HG03571 (cell line): Measurements from ENCODE around the gene SRGAP3.

Source experiments
- ATAC-seq: cut with Tn5 transposase; IDR thresholded peaks from one replicate; pipeline ENCODE4 v1.9.1; 2021; ENCODE audit not compliant: unreplicated experiment

Gene SRGAP3

GRCh38 chr3:9180764-9181117 is 68.7 kb downstream of the SRGAP3 start:
- peak; percentile 23 for ATAC-seq

- ATAC-seq, result peak; percentile 76
Observed at GRCh38 chr3:9179826-9180763, 69.4 kb downstream of the SRGAP3 start.

DNA sequence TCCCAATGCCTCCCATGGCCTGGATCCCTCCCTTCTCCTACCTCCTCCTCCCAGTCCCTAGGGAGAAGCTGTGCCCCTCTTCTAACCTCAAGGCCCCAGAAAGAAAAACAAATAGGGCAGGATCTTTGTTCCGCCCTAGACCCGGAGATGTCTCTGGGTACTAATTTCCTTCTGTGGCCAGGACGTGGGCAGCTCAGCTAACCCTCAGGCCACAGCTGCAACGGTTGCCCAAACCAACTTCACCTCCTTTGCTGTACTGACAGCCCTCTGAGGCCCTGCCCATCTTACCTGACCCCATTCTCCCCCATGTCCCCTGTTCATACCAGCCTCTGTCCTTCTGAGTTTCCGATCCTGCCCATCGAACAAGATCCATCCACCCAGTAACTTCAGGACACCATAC is 70.7 kb downstream of the SRGAP3 start:
- no peak for ATAC-seq

- ATAC-seq, result no peak
Observed at GRCh38 chr3:9175421-9175820, 74.0 kb downstream of the SRGAP3 start.

DNA sequence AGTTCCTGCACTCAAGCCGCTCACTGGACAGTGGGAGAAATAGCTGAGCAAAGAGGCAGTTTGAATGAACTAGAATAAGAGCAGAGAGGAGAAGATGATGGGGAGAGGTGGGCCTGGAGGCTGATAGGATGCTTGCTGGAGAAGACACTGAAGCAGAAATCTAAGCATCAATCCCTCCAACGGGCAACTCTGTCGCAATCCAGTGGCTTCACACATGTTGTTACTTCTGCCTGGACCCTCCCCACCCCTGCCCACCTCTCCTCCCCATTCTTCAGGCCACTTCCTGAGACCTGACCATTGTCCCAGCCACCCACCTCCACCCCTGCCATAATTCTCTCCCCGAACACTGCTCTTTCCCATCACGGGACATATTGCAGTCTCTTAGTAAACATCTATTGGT is 76.0 kb downstream of the SRGAP3 start:
- ATAC-seq, result no peak

DNA sequence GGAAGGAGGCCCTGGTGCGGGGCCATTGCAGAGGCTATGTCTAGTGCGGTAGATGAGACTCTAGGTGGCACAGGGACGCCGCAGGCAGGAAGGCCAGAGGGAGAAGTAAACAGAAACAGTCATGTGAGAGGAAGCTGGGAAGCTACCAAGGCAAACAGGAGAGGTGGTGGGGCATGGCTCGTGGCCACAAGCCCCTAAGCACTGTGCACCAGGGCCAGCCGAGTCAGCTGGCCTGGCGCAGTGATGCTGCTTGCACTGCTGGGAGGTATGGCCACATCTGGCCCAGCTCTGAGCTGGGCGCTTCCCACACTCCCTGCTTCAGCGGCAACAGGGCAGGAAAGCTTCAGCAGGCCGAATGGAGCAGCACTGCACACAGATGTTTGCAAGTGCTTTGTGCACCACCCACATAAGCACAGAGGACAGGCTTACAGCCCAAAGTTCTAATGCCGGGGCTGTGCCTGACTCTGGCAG is 76.6 kb downstream of the SRGAP3 start:
- no peak for ATAC-seq

- ATAC-seq, result no peak
Observed at GRCh38 chr3:9170851-9171160, 78.6 kb downstream of the SRGAP3 start.

- no peak for ATAC-seq
Observed at GRCh38 chr3:9169956-9170850, 79.2 kb downstream of the SRGAP3 start.

GRCh38 chr3:9169326-9169725 is 80.1 kb downstream of the SRGAP3 start:
- no peak for ATAC-seq

DNA sequence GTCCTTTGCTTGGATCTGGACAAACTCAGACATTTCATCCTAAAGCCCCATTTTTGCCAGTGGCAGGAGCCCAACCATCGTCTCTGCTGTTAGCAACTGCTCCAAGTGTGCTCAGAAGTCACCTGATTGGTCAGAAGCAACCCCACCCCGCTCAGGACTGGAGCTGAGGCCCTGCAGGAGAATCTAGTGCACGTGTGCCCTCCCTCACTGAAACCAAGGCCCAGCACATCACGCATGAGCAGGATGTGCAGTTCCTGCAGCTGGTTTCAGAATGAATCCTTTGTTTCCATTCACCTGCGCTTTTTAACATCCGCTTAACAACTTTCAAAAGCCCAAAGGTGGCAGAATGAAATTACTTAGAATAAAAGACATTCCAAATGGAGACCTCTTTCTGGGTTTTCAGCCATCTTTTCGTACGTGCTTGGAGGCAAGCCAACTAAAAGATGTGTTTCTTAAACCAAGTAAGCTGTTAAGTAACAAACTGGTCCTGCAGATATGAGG is 81.2 kb downstream of the SRGAP3 start:
- ATAC-seq, result peak; percentile 99

- no peak for ATAC-seq
Observed at GRCh38 chr3:9167222-9167621, 82.2 kb downstream of the SRGAP3 start.

DNA sequence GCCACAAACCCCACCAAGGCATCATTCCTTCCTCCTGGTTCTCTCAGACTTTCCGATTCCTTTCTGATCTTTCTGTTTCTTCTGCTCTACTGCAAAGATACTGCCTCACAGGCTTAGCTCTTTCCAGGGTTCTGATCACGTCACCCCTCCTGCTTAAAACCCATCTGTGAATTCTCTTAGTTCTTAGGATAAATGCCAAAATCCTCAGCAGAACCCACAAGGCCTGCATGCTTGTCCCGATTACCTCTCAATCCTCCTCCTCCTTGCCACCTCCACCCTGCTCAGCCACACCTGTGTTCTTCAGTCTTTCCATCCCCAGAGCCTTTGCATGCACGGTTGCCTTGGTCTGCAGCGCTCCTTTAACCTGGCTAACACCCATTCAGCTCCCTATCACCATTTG is 84.0 kb downstream of the SRGAP3 start:
- ATAC-seq, result no peak

DNA sequence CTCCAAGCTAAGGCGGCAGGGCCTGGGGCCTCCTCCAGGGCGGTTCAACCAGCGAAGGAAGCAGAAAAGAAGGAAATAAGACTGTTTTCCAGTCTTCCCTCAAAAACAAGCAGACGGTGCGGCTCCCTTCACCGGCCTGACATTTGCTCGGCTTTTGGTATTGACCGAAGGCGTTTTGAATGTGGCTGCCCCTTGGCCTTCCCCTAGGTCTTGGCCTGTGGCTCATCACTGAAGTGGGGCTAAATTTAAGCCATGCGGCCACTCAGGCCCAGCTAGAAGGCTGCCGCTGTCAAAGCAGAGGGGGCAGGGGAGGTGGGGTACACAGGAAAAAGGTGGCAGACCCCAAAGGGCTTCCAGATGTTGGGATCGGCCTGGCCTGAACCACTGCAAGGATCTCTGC is 86.2 kb downstream of the SRGAP3 start:
- no peak for ATAC-seq

DNA sequence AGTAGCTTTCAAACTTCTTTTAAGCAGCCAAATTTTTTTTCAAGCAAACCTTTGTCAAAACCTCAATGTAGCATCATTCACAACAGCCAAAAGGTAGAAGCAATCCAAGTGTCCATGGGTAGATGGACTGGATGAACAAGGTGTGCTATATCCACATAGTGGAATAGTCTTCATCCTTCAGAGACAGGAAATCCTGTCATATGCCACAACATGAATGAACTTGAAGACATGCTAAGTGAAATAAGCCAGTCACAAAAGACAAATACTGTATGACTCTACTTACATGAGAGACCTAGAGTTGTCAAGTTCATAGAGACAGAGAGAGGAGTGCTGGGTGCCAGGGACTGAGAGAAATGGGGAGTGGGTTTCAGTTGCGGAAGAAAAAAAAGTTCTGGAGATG is 87.6 kb downstream of the SRGAP3 start:
- ATAC-seq, result no peak

DNA sequence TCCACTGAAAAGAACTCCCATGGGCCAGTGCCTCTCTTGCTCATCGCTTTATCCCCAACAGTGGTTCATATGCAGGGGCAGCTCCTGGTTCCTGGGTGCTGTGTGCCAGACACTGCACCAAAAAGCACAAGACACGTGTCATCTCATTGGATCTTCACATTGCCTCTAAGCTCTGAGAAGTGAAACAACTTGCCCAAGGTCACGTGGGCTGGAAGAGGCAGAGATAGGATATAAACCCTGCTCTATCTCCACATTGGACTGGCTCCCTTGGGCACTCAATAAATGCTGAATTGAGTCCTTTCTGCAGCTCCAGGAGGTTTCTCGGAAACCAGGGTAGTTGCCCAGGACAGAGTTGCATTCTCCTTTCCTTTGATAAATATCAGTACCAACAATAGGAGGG is 88.1 kb downstream of the SRGAP3 start:
- ATAC-seq, result no peak

DNA sequence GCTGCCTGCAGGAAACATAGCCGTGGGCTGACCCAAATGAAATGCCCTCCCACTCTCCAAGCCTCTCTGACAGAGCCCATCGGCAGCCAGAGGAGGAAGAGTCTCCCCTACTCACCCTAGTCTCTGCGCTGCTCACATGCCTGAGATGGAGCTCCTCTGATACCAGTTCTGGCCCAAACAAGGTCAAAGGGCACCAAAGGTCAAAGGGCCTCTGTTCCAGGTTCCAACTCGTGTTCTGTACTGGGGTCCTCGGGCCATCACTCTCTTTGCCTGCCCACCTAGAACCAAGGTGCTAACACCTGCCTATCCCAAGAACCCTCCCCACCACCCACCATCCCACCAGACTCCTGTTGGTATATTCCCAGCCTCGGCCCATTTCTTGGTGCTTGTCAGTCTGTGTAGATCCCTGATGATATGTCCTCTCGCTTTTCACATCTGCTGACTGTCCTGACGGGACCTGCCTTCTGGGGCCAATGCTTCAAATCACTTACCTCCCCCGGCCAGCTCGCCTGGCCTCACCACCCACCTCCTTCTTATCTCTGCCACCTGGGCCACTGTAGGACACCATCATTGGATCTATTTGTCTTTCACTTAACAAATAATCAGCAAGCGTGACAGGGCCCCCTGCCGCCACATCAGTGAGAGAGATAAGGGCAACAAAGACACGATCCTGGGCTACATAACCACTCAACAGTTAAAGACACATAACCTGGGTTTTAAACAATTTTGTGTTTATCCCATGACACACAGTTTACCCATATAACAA is 90.4 kb downstream of the SRGAP3 start:
- no peak for ATAC-seq

GRCh38 chr3:9157651-9158362 is 91.6 kb downstream of the SRGAP3 start:
- no peak for ATAC-seq

DNA sequence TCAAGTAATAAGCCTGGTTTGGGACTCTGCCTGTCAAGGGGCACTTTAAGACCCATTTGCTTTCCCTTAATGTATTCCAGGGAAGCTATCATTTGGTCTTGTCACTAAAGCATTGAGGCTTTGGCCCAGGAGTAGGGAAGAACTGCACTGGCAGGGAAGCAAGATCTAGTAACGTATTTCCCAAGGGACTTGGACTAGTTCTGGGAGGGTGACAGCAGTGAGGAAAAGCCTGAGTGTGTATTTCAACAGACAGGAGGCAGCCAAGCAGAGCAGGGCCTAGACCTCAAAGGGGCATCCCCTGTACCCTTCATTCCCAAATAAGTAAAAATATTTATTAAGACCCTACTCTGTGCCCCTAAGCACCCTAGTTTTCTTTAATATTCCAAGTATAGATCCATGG is 92.8 kb downstream of the SRGAP3 start:
- ATAC-seq, result no peak

- no peak for ATAC-seq
Observed at GRCh38 chr3:9155028-9155427, 94.4 kb downstream of the SRGAP3 start.

GRCh38 chr3:9153904-9154619 is 95.4 kb downstream of the SRGAP3 start:
- no peak for ATAC-seq
